GM21576 (cell line): Measurements from ENCODE around the gene ODAPH.
"Not testable (repeated sequence)": the region's sequence is repeated elsewhere in the genome, so short reads cannot be mapped to it uniquely, and the experiment has no call there.

Experiments
- ATAC-seq: cut with Tn5 transposase; IDR thresholded peaks from one replicate; pipeline ENCODE4 v1.9.1; 2021; ENCODE audit warnings: mild to moderate bottlenecking, moderate library complexity; ENCODE audit not compliant: unreplicated experiment

Gene ODAPH

DNA sequence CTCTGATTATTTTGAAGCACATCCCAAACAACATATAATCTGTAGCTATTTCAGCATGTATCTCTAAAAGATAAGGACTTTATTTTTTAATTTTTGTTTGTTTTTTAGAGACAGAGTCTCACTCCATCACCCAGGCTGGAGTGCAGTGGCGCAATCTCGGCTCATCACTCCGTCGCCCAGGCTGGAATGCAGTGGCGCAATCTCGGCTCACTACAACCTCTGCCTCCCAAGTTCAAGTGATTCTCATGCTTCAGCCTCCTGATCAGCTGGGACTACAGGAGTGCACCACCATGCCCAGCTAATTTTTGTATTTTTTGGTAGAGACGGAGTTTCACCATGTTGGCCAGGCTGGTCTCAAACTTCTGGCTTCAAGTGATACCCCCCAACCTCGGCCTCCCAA, 11.6 kb upstream of the ODAPH start:
- ATAC-seq: not testable (repeated sequence)

DNA sequence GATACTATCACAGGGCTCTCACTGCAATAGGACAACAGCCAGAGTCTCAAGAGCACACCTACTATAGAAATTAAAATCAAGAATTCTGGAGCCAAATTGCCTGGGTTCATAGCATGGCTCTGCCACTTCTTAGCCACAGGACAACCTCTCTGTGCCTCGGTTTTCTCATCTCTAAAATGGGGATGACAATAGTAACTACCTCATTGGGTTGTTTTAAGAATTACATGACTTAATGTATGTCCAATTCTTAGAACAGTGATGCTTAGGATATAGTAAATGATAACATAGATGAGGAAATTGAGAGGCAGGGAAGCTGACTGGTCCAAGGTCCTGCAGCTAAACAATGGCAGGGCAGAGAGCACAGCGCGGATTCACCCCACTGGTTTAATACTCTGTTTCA, 11.0 kb upstream of the ODAPH start:
- no peak for ATAC-seq

DNA sequence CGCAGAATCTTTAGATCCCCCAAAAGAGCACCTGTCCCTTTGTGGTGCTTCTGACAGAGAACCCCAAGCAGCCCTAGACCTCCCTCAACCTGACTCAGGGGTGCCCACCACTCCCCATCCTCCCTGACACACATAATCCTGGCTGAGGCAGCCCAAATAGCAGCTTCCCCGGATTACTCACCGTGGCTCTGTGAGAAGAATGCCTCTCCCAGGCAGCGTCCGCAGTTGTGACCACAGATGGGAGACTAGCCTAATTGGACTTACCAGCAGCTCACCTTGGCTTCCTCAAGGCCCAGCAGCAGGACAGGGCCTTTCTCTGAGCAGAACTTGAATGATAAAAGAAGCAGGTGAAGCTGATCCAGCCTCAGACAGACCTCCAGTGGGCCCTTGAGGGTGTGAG, 10.3 kb upstream of the ODAPH start:
- ATAC-seq: no peak

DNA sequence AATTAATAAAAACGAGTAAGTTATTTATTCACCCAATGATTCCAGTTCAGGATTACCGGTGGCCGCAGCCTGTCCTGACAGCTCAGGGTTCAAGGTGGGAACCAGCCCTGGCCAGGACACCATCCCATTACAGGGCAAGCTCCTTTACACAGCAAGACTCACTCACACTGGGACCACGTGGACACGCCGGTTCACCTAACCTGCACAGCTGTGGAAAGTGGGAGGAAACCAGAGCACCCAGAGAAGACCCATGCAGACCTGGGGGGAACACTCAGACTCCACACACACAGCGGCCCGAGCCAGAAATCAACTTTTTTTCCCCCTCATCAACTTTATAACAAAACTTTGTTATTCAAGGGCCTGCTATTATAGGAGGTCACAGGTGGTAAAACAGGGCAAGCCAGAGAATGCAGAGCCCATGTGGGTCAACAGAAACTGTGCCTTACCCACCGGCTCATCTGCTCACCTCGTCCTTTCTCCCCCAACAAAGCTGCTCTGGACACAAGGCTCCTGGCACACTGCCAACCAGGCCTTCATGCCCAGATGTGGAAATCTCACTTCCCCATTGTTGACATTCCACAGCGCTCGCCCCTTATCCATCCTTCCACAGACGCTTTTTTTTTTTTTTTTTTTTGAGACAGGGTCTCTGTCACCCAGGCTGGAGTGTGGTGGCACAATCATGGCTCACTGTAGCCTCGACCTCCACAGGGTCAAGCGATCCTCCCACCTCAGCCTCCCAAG, 8.0 kb upstream of the ODAPH start:
- ATAC-seq: no peak

DNA sequence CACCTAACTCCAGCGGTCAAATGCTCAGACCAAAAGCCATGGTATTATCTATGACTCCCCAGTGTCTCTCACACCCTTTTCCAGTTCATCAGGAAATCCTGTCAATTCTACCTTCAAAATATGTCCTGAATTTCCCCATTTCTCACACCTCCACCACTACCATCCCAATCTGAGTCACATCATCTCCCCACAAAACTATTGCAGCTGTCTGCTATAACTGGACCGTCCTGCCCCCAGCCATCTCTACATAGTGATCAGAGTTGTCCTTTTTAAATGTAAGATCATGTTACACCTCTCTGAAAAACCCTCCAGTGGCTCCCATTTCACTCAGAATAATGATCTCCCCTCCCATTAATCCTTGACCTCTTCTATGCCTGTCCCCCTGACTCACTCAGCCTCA, 6.8 kb upstream of the ODAPH start:
- no peak for ATAC-seq

DNA sequence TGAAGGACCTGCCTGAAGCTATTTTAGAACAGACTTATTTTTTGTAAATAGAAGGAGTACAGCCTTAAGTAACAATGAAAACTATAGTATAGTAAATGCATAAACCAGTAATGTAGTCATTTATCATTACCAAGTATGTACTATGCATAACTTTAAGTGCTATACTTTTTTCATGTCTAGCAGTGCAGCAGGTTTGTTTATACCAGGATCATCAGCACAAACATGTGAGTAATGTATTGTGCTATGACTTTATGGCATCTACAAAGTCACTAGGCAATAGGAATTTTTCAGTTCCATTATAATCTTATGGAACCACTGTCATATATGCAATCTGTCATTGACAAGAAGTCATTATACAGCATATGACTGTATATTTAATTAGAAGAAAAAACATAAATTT, 3.4 kb upstream of the ODAPH start:
- ATAC-seq: no peak

DNA sequence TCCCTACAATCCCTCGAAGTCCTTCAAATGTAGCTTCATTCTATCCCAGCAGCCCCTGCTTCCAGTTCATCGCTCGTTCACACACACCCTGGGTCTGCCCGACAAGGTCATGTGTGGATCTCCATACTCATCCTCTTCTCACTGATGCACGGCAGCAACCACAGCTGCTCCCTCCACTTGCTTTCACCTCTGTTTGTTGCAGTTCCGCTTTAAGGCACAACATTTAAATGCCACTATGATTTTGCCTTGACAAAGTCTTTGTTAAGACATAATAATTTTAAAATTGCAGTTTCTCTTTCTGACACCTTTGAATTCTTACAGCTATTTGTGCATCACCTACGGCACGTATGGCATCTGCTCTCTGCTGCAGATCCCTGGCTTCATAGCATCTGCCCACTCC, 1.8 kb downstream of the ODAPH start:
- no peak for ATAC-seq

DNA sequence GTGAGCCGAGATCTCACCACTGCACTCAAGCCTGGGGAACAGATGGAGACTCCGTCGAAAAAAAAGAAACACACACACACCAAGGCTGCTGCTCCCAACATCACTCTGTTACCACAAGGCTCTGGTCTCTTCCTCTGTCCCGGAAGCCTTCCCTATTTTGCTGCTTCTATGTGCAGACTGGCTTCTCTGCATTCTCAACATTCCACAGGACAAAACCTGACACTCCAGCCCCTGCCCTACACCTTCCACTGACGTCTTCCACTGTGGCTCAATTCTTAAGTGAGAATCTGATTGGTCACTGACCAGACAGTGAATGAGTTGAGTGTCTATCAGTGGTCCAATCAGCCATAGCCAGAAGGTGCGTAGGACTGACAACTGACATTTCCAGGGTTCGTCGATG, 5.9 kb downstream of the ODAPH start:
- no peak for ATAC-seq

DNA sequence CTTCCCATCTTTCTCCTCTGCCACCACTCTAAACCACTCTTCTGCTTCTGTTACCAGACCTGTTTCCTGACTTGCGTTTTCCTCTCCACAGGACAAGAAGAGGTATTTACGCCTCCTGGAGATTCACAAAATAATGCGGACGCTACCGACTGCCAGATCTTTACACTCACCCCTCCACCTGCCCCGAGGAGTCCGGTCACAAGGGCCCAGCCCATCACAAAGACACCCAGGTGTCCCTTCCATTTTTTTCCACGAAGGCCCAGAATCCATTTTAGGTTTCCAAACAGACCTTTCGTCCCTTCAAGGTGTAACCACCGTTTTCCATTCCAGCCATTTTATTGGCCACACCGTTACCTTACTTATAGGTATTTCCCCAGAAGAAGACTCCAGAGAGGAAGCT, 8.2 kb downstream of the ODAPH start:
- no peak for ATAC-seq

DNA sequence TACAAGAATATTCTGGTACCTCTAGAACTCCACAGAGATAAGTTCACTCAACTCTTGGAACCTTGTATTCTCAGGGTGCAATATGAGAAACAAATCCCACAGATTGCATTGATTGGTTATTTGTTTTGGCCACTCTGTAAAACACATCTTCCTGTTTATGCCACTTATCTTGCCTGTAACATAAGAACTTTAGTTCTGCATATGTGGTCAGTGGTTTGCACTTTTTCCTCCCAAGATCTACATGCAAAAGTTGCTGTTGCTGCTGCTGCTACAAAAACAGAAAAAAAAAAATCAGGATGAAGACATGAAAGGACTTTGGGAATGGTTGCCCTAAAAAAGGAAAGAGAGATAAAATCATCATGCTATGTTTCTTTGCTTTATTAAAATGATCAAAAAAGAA, 9.6 kb downstream of the ODAPH start:
- no peak for ATAC-seq

DNA sequence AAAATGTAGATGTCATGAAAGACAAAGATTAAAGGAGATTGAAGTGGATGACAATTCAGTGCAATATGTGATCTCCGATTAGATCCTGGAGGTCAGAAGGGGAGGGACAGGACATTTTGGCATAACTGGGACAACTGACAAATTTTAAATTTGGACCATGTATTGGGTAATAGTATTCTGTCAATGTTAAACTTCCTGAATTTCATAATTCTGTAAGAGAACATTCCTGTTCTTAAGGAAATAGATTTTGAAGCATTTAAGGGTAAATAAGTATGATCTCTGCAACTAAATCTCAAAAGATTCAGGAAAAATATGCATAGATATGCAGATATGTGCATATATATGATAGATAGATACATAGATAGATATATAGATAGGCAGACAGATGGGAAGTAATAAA, 11.0 kb downstream of the ODAPH start:
- no peak for ATAC-seq

DNA sequence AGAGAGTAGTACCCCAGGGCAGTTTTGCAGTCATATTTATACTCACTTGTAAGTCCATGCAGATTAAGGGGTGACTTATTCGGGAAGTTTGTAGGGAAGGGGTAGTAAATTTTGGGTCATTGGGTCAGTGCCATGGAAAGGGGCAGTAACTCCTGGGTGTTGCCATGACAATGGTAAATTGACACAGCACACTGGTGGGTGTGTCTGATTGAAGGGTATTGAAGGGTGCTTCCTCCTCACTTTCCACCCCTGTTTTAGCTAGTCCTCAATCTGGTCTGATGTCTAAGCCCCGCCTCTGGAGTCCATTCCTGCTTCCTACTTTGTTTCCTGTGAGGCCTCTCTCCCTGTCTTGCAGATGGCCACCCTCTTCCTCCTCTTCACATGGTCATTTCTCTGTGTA, 11.9 kb downstream of the ODAPH start:
- ATAC-seq: no peak

DNA sequence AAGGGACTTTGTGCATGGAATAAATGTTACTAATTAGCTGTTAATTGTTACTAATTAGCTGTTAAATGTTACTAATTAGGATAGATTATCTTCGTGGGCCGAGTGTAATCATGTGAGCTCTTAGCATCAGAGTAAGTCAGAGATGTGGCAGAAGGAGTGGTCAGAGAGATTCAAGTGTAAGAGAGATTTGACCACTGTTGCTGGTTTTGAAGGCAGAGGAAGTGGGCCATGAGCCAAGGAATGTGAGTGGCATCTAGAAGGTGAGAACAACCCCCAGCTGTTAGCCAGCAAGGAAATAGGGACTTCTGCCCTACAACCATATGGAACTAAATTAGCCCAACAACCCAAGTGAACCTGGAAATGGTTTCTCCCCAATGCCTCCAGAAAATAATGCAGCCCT, 28.2 kb downstream of the ODAPH start:
- no peak for ATAC-seq

DNA sequence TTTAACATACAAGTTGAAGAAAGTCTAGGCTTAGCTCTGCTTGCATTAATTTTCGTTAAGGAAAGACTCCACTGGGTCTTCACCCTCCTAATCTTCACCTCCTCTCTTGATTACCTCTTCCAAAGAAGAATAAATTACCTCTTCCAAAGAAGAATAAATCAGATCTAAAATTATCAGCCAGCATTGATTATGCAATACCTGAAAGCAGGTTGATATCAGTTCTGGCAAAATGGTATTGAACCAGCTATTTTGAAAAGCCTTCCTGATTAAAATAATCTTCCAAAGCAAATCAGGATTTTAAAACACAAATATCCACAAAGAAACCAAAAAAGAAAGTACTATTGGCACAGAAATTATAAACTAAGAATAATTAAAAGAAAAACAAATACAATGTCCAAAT, 37.5 kb downstream of the ODAPH start:
- no peak for ATAC-seq

DNA sequence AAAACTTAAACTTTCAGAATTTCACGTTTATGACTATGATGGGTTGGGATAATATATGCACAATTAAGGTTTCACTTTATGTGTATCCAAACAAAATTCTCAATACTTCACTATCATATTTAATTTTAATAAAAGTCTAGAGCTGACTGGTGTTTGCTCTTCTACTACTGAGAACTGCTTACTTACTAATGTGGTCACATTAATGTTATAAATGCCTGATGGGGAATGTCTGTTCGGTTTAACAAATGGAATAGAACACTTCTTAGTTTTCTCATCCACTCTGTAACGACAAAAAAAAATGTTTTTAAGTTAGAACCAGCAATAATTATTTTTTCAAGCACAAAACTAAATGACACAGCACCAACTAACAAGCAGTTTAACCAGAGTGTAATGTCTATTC, 40.2 kb downstream of the ODAPH start:
- ATAC-seq: no peak

DNA sequence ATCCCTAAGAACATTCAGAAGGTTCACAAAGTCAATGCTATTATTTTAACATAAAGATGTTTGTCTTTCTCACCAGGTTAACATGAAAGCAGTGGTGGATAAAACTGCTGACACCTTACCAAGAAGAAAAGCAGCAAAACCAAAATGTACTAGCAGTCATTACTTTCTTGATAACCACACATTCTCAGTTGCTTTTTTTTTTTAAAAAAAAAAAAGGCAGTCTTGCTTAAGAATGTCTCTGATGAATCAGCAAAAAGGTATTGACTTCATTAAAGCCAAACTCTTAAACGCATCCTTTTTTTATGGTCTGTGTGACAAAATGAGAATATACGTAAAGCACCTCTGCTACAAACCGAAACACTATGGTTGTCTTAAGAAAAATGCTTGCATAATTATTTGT, 42.5 kb downstream of the ODAPH start:
- ATAC-seq: no peak

DNA sequence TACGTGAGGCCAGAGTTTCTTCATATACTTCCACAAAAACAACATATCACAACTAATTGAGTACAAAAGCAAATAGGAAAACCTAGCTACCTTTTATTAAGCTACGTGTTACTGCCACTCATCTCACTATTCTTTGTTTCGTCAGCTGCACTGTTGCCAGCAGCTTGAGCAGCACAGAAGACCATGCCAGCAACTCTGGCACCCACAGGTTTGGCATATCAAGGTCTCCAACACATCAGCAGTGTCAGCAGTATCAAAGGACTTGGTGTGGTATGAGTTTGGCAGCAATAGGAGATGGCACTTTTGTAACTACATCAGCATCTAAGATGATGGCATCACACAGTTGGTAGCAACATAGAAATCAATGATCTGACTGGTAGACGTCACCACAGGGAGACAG, 43.8 kb downstream of the ODAPH start:
- no peak for ATAC-seq

DNA sequence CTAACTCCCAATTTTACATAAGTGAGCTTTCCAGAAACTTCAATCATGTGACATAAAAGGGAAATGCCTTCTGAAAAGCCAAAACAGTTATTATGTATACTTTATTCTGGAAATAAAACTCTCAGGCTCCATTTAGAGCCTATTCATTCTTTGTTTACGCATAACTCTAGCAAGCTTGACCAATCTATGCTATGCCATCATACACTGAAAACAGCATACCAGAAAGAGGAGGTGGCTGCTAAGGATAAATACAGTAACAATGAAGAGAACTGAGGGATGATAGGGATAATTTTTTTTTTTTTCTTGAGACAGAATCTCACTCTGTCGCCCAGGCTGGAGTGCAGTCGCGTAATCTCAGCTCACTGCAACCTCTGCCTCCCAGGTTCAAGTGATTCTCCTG, 50.1 kb downstream of the ODAPH start:
- no peak for ATAC-seq

DNA sequence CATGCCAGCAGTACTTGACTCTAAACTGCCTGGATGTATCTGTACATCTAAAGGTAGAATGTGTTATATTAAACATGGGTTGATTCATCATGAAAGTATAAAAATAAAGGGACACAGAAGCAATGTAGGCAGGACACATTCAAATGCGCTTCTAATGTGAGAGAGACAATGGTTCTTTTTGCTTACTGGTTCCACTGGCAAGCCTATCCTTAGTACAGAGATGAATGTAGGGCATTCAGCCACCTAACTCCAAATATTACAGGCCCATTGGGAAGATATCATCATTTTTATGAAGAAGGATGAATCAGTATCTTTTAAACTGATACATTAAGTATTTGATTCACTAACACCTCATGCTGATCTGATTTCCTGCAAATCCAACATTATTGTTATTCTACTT, 56.4 kb downstream of the ODAPH start:
- ATAC-seq: no peak
